Measurements from ENCODE around the gene CFAP46. TPM values are rescaled to one million over a fixed set of nuclear protein-coding genes. Genes with fewer than 3 reads are reported as not detected.

CFAP46 gene
- total RNA-seq, 1 donor from 2014 or later = not detected

DNA sequence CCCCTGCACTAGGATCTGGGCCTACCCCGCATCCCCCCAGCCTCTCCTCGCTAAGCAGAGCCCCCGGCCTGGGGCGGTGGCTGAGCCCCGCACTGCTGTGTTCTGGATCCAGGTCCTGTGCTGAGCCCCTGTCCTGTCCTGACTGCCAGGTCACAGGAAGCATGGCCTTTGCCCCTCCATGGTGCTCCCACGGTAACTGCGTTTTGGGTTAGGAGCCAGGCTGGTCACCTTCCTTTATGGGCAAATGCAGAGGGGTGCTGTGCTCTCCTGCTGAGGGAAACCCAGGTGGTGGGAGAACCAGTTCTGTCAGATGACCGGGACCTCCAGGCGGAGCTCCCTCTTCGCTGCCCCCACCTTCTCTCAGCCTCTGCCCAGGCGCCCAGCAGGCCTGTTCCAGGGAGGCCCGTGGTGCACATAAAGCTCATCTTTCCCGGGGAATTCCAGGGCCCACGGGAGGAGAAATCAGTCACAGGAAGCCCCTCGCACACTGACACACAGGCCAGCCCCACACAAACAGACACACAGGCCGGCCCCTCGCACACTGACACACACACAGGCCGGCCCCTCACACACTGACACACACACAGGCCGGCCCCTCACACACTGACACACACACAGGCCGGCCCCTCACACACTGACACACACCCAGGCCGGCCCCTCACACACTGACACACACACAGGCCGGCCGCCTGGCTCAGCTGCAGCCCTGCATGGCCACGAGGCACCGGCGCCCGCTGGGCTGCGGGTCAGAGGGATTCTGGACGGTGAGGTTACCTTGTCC is 75.6 kb downstream of the CFAP46 start:
- intact Hi-C loops (cut with micrococcal nuclease) = no loop called here

- intact Hi-C loops (cut with micrococcal nuclease) = no loop called here
Measured at GRCh38 chr10:132865851-132866600, 76.3 kb downstream of the CFAP46 start.

GRCh38 chr10:132865171-132865631 is 77.2 kb downstream of the CFAP46 start:
- intact Hi-C loops (cut with micrococcal nuclease) = no loop called here

- intact Hi-C loops (cut with micrococcal nuclease) = no loop called here
Measured at GRCh38 chr10:132862485-132863420, 79.6 kb downstream of the CFAP46 start.

- intact Hi-C loops (cut with micrococcal nuclease) = no loop called here
Measured at GRCh38 chr10:132861884-132862461, 80.4 kb downstream of the CFAP46 start.

DNA sequence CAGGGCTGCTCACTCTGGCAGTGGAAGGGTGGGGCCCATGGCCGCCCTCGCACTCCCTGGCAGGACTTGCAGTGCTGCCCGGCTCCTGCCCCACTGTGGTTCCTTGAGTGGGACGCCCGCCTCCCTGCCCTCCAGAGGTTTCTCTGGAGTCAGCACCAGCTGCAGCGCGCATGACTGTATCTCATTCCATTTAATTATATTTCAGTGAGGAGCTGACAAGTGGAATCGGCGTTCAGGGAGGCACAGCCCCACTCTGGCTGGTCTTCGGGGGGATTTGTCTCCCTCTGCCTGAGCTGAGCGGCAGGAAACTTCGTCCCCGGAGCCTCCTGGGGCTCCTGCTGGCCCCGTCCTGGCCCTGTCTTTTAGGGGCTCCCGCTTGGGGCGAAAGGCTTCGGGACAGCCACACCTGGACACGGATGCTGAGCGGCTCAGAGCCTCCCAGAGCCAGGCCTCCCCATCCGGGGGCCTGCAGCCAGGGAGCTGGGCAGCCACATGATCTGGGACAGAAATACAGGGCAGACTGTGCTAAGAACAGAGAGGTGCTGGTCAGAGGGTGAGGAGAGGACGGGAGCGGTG is 81.2 kb downstream of the CFAP46 start:
- intact Hi-C loops (cut with micrococcal nuclease) = no loop called here

DNA sequence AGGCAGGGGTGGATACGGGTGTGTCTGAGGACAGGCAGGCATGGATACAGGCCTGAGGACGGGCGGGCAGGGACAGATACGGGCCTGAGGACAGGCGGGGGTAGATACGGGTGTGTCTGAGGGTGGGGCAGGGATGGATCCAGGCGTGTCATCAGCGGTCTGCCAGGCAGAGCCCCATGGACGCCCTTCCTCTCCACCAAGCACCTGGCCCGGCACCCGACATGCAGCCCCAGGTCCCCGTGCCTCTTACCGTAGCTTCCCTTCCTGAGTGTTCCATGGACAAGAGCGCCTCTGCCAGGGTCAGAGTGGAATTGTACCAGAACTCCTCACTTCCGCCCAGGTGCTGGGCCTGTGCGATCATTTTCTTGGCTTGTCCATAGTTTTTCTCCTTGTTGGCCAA is 81.8 kb downstream of the CFAP46 start:
- intact Hi-C loops (cut with micrococcal nuclease) = no loop called here

DNA sequence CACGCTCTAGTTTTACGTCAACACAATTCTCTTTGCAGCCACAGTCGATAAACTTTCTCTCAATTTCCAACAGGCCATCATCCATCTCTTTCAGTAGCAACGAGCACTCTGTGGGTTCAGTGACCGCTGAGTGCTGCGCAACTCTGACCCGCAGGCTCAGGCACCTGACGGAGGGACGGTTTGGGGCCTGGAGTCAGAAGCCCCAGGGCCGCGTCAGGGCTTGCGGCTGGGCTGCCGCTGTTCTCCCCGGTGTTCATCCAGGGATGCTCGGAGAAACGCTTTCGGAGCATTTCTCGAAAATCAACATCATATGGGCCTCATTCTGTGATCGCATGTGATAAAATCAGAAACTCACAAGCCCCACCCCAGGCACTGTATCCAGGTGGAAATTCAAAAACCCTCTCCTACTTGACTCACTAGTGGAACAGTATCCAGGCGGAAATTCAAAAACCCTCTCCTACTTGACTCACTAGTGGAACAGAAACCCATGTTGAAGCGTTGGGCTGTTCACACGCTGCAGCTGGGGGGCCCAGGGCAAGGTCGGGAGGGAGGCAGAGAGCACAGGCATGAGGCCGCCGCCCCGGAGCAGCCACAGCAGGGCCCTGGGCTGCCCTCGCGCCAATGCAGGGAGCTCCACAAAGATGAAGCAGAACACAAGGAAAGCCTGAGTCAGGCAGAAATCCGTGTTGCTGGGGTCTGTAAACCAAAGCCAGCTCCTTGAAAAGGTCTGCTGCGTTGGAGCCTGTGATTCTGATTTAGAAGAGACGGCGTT is 83.1 kb downstream of the CFAP46 start:
- intact Hi-C loops (cut with micrococcal nuclease) = no loop called here

DNA sequence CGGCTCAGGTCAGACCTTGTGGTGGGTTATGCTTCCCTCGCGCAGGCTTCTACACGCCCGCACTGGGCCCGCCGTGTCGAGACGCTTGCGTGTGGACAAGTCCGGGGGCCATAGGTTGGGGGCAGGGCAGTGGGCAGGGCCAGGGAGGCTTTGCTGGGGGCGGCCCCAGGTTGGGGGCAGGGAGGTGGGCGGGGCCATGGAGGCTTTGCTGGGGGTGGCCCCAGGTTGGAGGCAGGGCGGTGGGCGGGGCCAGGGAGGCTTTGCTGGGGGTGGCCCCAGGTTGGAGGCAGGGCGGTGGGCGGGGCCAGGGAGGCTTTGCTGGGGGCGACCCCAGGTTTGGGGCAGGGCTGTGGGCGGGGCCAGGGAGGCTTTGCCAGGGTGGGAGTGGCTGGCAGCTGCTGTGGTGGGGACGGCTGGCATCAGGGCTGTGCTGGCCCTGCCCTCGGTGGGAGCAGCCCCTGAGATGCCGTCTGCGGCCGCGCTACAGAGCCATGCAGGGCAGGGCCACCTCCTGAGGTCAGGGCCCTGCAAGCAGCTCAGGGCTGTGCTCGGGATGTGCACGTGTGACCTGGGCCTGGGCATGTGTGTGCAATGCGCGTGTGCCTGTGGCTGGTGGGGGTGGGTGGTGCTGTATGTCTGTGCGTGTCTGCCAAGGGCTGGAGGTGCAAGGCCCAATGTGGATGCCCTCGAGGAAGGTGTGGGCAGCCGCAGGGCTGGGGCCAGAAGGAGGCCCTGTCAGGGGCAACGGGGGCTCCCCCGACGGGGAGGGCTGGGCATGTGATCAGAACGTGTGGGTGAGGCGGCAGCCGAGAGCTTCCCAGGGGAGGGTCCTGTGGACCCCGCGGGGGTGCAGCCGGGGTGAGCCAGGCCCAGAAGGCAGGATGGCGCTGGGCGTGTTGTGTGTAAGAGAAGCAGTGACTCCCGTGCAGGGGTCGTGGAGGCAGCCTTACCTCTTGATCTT is 84.0 kb downstream of the CFAP46 start:
- intact Hi-C loops (cut with micrococcal nuclease) = no loop called here

DNA sequence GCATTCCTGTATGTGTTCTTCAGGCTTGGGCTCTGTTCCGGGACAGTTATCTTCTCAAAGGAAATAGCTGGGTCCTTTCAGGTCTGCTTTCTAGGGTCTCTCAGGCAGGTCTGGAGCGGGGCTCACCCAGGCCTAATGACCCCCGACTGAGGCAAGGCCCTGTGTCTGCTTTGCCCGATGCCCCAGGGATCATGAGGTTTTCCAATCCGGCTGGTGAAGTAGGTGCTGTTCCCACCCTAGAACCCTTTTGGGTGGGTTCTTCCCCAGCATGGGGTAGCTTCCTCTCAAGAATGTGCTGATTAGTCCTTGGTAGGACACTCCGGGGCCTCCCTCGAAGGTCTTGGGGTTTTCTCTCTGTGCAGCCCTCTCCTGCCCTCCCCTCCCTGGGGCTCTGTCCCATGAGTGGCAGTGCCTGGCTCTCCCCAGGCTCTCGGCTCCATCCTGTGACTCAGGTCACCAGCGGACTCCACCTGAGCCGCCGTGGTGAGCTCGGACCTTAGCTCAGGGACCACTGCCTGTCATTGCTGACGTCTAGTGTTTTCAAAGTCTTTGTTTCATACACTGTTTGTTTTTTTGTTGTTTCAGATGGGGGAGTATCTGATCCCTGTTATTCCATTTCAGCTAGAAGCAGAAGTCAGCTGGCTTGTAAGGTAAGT is 85.4 kb downstream of the CFAP46 start:
- intact Hi-C loops (cut with micrococcal nuclease) = no loop called here

GRCh38 chr10:132855889-132856288 is 86.5 kb downstream of the CFAP46 start:
- intact Hi-C loops (cut with micrococcal nuclease) = no loop called here

GRCh38 chr10:132851451-132851850 is 90.9 kb downstream of the CFAP46 start:
- intact Hi-C loops (cut with micrococcal nuclease) = no loop called here

DNA sequence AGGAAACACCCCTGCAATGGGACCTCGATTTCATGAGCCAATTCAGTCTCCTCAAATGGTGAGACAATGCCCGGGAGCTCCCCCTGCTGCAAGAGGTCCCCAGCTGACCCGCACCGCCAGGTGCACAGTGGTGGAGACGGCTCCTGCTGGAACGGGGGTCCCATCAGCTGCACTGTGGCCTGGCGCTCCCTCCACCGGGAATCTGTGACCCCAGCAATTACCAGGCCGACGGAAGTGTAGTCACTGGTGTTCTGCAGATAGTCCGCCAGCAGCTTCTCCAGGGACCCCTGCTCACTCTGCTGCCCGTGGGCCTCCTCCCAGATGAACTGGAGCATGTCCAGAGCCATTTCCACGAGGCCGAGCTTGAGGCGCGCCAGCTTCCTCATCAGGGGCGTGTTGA is 91.5 kb downstream of the CFAP46 start:
- intact Hi-C loops (cut with micrococcal nuclease) = no loop called here

- intact Hi-C loops (cut with micrococcal nuclease) = no loop called here
Measured at GRCh38 chr10:132850246-132850645, 92.1 kb downstream of the CFAP46 start.

GRCh38 chr10:132849546-132850031 is 92.8 kb downstream of the CFAP46 start:
- intact Hi-C loops (cut with micrococcal nuclease) = no loop called here

GRCh38 chr10:132848951-132849545 is 93.3 kb downstream of the CFAP46 start:
- intact Hi-C loops (cut with micrococcal nuclease) = no loop called here

GRCh38 chr10:132848291-132848701 is 94.1 kb downstream of the CFAP46 start:
- intact Hi-C loops (cut with micrococcal nuclease) = no loop called here

DNA sequence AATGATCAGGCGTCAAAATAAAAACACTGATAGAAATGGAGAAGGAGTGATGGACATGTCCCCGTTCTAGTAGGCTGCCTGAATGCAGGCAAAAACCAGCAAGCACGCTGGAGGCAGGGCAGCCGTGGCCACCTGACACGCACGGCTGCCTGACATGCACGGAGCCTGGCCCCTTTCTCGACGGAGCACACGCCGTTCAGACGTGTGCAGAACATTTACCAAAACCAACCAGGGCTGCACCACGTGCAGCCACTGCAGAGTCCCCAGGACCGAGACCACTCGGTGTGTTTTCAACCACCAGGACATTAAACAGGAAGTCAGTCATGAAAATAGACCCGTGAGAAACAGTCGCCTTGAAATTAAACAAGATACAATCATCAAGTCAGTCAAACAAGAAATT is 94.5 kb downstream of the CFAP46 start:
- intact Hi-C loops (cut with micrococcal nuclease) = no loop called here

Data from T-helper 1 cell treated with Interleukin-12 subunit alpha and Interleukin-12 subunit beta and Interleukin-4 antibody, amounts not matched to agents 30 ng/mL and 1 ng/mL, for 36 hours (primary cell).